ENCODE results near the gene TCF7L2.

Gene TCF7L2

DNA sequence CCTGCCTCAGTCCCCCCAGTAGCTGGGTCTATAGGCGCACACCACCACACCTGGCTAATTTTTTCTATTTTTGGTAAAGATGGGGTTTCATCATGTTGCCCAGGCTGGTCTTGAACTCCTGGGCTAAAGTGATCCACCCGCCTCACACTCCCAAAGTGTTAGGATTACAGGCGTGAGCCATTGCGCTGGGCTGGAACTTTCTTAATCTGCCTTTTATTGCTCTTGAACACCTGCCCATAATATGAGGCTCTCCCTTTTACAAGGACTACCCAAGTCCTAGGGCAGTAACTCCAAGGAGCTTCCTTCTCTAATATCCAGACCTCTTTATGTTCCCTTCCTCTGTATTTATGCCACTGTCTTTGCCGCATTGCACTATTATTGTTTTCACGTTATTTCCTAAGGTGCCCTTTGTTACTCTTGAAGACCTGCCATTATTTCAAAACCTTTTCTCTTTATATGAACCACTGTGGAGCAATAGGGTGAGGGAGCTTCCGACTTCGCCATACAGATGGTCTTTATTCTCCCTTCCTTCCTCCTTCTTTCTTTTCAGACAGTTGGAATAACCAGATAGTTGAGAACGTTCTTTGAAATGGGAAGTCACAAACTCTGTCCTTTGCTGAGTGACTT, 36.3 kb upstream of the TCF7L2 start:
- TF ChIP-seq, protein P1, sequence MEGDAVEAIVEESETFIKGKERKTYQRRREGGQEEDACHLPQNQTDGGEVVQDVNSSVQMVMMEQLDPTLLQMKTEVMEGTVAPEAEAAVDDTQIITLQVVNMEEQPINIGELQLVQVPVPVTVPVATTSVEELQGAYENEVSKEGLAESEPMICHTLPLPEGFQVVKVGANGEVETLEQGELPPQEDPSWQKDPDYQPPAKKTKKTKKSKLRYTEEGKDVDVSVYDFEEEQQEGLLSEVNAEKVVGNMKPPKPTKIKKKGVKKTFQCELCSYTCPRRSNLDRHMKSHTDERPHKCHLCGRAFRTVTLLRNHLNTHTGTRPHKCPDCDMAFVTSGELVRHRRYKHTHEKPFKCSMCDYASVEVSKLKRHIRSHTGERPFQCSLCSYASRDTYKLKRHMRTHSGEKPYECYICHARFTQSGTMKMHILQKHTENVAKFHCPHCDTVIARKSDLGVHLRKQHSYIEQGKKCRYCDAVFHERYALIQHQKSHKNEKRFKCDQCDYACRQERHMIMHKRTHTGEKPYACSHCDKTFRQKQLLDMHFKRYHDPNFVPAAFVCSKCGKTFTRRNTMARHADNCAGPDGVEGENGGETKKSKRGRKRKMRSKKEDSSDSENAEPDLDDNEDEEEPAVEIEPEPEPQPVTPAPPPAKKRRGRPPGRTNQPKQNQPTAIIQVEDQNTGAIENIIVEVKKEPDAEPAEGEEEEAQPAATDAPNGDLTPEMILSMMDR (IDR thresholded peaks at IDR 0.05) = no peak

DNA sequence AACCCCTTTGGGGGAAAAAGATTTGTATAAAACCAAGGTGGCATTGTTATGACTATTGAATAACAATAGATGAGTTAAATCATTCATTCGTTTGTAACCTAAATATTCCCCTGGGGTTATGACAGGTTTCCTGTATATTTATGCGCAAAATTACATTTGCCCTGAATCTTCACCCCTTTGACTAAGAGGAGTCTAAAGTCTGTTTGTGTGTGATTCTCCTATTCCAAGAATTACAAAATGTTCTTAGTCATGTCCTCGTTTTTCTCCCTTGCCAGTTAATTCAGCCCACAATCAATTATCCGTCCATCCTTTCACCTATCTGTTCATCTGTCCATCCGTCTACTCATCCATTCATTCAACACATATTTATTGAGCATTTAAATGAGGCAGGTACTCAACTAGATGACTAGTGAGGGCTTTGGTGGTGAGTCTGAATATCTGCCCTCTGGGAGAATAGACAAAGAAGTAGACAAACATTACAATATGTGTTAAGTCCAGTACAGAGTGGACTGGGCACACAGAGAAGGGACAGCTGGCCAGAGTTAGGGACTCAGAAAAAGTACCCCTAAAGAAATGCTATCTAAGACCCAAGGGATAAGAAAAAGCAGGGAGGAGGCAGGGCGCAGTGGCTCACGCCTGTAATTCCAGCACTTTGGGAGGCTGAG, 35.6 kb upstream of the TCF7L2 start:
- TF ChIP-seq, protein P1 (IDR thresholded peaks at IDR 0.05) = no peak

DNA sequence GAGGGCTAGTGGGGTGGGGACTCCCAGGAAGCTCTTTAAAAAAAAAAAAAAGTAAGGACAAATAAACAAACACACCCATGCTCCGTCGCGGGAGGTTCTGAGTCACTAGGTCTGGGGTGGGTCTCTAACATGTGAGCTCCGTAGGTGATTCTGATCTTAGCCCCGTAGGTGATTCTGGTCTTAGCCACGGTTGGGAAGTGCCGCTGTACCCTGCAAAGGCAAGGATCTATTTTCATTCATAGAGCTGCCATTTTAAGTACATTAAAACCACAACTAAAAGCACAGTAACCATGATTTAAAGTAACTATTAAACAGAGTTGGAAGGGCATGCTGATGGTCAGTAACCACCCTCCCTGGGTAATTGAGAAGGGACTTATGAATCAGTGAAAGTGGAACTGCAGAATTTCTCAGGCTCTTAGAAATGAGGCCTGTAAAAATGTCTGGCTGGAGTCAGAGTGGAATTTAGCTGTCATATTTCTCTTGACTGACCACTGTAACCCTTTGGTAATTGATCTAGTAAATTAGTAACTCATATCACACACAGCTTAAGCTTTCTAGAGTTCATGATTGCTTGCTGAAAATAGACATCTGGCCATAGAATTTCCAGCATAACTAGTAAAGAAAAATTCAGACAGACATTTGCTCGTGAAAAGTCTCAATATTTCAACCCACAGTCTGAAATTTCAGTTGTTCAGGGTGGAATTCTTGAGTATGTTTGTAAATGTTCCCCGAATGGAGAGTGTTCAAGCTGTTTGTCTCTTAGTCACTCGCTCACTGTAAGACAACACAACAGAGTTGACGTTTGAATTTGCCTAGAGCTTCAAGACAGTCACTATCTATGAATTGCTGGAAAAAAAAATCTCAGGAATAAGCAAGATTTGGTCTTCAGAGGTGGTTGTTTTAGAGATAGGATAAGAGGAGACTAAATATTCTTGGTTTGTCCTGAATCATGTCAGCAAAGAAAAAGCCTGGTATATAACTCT, 34.2 kb upstream of the TCF7L2 start:
- TF ChIP-seq, protein P1 (IDR thresholded peaks at IDR 0.05) = no peak

DNA sequence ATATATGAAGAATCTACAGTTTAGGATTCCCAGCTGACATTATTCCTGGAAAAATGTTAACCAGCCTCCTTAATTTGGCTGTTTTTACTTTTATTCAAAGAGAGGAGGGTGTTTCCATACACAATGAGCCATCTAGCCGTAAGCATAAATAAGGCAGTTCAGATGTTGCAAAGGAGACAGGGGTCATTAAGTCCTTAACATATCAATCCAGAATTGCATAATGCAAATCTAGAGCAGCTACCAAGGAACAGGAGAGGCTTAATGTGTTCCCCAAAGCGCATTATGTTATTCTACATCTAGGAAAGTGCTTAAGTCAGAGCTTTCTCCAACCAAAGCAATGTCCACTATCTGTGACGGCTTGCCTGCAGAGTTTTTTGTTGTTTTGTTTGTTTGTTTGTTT, 32.4 kb upstream of the TCF7L2 start:
- TF ChIP-seq, protein P1 (IDR thresholded peaks at IDR 0.05) = no peak

DNA sequence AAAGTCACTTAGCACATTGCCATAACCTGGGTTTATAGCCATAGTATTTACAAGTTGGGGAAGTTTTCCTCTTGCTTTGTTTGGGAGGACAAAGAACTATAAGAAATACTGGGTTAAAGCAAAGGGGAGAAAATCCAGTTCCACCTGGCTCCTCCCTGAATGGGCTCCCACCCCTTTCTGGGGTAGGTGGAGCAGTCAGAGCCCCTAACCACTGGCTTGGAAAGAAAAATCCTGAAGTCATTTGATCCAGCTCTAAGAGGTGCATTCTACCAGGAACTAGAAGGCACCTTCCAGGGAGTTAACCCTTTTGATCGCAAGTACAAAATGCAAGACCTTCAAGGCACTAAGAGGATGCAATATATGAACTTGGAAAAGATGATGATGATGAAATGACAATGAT, 31.3 kb upstream of the TCF7L2 start:
- TF ChIP-seq, protein P1 (IDR thresholded peaks at IDR 0.05) = no peak

DNA sequence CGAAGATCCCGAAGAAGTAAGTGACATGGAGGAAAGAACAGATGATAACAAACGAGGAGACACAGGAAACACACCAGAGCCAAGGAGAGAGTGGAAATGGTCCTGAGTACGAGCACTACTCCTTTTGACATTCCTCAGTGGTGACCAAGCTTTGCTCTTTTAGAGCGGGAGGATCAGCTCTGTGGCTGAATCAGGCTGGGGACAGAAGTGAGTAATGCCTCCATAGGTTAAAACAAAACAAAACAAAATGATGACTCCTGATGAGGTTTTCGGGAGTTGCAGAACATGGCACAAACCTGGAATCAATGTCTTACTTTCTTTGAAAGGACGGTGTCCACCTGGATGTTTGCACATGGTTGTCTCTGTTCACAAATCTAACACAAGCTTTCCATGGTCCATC, 30.3 kb upstream of the TCF7L2 start:
- TF ChIP-seq, protein P1 (IDR thresholded peaks at IDR 0.05) = no peak

DNA sequence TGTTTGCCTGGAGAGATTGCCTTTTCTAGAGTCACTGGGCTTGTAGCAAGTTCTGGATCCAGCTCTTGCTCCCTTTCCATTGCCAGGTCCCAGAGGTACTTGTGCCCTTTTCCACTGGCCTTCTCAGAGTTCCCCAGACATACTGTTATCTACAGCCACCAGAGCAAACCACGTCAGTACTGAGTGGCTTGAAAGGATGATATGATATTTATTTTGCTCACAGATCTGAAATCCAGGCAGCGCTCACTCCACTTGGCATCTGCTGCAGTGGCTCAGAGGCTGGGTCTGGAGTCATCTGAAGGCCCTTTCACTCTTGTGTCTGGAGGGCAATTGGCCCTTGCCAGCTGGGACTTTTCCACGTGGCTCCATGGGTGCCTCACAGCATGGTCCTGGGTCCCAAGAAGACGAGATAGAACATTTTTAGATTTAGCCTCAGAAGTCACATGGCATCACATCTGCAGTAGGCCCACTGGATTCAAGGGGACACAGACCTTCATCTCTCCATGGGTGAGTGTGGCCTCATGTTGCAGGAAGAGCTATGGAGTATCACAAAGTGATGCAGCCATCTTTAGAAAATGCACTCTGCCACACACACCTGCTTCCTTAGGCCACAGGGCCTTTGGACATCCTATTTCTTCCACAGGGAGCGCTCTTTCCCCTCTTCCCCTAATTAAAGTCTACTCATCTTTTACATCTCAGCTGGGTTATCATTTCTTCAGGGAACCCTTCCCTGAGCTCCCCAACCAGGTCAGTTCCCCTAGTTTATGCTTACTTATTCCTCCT, 22.9 kb upstream of the TCF7L2 start:
- TF ChIP-seq, protein P1 (IDR thresholded peaks at IDR 0.05) = no peak

Measured in LNCAP (cell line).